AG10803 (cell line): Measurements from ENCODE around the gene CTPS2.
"Not testable (repeated sequence)": the region's sequence is repeated elsewhere in the genome, so short reads cannot be mapped to it uniquely, and the experiment has no call there.

Experiments used
- DNase-seq: peaks from one replicate; pipeline ENCODE4 v3.0.0; 2010; ENCODE audit warnings: low read depth
- H3K4me3 ChIP-seq: 2 replicates; pipeline ENCODE4 v1.5.1; 2011; ENCODE audit warnings: mild to moderate bottlenecking, low read length, control low read depth
- TF ChIP-seq, protein P1 (sequence below): conservative IDR thresholded peaks from 2 replicates; pipeline ENCODE4 v1.5.1; 2011; ENCODE audit warnings: mild to moderate bottlenecking, low read length, control low read depth, inconsistent platforms

The CTPS2 gene

GRCh38 chrX:16619024-16619423 lies 93.4 kb downstream of the CTPS2 start:
- DNase-seq: no peak
- TF ChIP-seq, protein P1, sequence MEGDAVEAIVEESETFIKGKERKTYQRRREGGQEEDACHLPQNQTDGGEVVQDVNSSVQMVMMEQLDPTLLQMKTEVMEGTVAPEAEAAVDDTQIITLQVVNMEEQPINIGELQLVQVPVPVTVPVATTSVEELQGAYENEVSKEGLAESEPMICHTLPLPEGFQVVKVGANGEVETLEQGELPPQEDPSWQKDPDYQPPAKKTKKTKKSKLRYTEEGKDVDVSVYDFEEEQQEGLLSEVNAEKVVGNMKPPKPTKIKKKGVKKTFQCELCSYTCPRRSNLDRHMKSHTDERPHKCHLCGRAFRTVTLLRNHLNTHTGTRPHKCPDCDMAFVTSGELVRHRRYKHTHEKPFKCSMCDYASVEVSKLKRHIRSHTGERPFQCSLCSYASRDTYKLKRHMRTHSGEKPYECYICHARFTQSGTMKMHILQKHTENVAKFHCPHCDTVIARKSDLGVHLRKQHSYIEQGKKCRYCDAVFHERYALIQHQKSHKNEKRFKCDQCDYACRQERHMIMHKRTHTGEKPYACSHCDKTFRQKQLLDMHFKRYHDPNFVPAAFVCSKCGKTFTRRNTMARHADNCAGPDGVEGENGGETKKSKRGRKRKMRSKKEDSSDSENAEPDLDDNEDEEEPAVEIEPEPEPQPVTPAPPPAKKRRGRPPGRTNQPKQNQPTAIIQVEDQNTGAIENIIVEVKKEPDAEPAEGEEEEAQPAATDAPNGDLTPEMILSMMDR: no peak
- no peak overlapping the region for H3K4me3 ChIP-seq

DNA sequence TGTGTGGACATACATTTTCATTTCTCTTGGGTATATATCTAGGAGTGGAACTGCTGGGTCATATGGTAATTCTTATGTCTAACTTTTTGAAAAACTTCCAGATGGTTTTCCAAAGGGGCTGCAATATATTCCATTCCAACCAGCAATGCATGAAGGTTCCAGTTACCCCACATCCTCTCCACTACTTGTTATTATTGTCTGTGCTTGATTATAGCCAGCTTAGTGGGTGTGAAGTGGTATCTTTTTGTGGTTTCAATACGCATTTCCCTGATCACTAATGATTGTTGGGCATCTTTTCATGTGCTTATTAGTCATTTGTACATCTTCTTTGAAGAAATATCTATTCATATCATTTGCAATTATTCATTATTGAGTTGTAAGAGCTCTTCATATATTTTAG lies 94.0 kb downstream of the CTPS2 start:
- no peak overlapping the region for H3K4me3 ChIP-seq
- TF ChIP-seq, protein P1: no peak
- DNase-seq: no peak

- TF ChIP-seq, protein P1: no peak
- H3K4me3 ChIP-seq: no peak overlapping the region
- DNase-seq: no peak
Measured at GRCh38 chrX:16617382-16617781, 95.1 kb downstream of the CTPS2 start.

GRCh38 chrX:16612257-16612897 lies 100.1 kb downstream of the CTPS2 start:
- no peak overlapping the region for H3K4me3 ChIP-seq
- DNase-seq: no peak
- TF ChIP-seq, protein P1: no peak

GRCh38 chrX:16610654-16611053 lies 101.8 kb downstream of the CTPS2 start:
- not testable (repeated sequence) for DNase-seq

DNA sequence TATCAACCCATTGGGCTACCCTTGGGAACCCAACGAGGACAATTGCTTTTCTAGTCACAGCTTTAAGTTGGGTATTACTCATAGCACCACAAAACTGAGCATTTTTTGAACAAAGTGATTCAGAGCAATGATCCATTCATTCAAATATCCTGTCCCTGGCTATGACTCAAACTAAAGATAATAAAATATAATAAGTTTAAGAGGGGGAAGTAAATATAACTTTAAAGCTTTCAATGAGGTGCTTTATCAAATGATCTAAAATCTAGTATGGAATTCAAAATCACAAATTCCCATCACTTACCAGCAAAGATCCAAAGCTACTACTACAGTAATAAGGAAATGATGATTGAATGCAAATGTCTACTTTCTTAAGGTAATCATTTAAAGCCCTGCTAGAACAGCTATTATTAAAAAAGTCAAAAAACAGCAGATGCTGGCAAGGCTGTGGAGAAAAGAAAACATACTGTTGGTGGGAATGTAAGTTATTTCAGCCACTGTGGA lies 102.3 kb downstream of the CTPS2 start:
- DNase-seq: peak; percentile 69
- TF ChIP-seq, protein P1: no peak
- no peak overlapping the region for H3K4me3 ChIP-seq

More at GRCh38 chrX:16610654-16611053, 101.8 kb downstream of the CTPS2 start:
- H3K4me3 ChIP-seq: not testable (repeated sequence)

DNA sequence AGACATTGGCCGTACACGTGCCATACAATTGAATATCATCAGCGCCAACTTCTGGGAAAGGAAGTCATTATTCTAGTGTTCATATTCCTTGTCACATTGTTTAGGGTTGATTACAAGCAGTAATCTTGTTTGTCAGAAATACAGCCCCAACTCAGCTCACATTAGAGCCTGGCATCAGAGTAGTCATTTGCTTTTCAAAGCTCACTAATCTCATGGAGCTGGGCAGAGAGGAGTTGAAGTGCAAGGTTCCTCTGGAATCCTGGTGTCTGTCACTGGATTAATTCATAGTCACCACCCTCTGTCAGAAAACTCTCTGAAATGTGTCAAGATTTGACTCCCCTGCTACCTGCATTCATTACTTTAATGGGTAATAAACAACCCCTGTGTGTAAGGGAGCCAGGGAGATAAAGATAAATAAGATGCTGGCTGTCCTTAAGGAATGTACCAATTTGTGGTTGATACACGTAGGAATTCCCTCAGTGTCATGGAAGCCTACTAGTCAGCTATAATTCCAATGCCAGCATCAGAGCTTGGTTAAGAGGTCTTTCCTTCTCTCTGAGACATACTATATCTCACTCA lies 106.2 kb downstream of the CTPS2 start:
- TF ChIP-seq, protein P1: no peak
- DNase-seq: no peak
- H3K4me3 ChIP-seq: no peak overlapping the region
